Glomerular visceral epithelial cell (primary cell): ENCODE measurements around the gene ETV6.

Source experiments
- DNase-seq: peaks from one replicate; pipeline ENCODE4 v3.0.0-alpha.2; 2016; ENCODE audit errors: extremely low spot score

The ETV6 gene

DNA sequence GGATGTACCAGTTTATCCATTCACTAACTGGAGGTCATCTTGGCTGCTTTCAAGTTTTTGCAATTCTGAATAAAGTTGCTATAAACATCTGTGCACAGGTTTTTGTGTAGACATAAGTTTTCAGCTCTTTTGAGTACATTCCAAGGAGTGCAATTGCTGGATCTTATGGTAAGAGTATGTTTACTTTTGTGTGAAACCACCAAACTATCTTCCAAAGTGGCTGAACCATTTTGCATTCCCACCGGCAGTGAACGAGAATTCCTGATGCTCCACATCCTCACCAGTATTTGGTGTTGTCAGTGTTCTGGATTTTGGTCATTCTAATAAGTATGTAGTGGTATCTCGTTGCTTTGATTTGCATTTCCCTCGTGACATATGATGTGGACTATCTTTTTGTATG lies 270.8 kb downstream of the ETV6 start:
- no peak for DNase-seq

DNA sequence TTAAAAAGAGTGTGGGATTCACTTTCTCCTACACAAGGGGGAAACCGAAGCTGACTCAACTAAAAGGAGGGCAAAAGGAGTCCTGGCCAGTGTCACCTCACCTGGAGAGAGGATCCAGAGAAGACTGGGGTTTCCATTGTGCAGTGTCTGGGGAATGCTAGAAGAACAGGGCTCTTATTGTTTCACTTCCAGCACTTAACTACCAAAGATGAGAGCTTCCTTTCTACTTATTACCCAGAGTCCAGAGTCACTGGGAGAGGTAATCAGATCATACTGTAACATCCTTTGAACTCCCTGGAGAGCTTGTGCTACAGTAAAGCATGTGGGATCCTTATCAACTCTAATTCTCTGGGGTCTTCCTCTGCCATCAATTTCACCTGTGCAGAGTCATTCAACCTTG lies 272.9 kb downstream of the ETV6 start:
- DNase-seq: no peak

DNA sequence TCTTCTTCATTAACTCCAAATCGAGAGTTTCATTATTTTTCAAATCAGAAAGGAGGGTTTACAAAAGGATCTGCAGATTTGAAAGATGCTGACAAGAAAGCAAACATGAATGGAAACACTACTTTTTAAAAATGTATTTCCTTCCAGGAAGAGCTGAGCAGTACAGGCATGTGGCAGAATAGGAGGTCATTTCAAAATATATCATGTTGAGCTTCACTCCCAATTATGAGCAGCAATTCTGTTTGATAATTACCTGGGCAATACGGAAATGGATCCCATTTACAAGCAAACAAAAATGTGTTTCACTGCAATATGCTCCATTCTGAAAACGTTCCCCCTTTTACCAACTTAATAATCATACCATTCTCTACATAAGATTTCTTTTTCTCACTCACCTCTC lies 273.6 kb downstream of the ETV6 start:
- no peak for DNase-seq

DNA sequence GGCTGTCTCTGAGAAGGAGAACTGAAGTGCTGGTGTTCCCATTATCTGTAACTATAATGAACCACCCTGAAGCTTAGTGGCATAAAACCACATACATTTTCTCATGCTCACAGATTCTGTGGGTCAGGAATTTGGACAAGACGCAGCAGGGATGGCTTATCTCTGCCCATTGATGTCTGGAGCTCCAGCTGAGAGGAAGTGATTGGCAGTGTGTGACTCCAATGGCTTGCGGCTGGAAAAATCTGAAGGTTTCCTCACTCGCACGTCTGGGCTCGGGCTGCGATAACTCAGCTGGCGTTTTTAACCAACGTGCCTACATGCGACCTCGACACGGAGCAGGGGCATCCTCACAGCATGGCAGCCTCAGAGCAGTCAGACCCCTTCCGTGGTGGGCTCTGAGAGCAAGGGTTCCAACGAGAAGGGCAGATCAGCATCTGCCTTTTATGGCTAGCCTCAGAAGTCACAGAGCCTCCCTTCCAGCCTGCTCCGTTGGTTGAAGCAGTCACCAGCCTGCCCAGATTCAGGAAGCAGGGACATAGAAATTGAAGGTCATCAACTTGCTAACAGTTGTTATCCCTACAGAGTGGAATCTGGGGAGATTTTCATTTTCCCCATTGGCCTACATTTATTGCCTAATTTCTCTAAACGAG lies 277.9 kb downstream of the ETV6 start:
- no peak for DNase-seq

DNA sequence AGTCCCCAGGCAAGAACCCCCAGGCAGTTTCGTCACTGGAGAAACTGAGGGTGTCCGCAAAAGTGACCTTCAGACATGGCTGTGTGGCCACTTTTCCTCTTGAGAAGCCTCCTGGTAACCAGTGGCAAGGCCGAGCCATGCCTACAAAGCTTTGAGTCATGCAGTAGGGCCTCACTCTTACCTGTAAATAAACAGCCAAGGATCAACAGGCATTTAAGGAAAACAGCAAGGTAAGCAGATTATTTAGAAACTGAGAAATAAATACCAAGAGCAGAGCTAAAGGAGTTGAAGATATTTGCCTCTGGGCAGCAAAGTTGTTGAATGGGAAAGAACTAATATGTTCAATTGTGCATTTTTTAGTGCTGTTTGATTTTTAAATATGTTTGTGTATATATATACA lies 280.2 kb downstream of the ETV6 start:
- no peak for DNase-seq

DNA sequence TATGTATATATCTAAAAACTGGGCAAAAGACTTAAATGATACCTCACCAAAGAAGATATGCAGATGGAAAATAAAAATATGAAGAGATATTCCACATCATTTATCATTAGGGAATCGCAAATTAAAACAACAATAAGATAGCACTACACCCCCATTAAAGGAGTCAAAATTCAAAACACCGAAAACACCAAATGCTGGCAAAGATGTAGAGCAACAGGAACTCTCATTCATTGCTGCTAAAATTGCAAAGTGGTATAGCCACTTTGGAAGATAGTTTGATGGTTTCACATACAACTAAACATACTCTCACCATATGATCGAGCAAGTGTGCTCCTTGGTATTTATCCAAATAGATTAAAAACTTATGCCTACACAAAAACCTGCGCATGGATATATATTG lies 289.7 kb downstream of the ETV6 start:
- no peak for DNase-seq

DNA sequence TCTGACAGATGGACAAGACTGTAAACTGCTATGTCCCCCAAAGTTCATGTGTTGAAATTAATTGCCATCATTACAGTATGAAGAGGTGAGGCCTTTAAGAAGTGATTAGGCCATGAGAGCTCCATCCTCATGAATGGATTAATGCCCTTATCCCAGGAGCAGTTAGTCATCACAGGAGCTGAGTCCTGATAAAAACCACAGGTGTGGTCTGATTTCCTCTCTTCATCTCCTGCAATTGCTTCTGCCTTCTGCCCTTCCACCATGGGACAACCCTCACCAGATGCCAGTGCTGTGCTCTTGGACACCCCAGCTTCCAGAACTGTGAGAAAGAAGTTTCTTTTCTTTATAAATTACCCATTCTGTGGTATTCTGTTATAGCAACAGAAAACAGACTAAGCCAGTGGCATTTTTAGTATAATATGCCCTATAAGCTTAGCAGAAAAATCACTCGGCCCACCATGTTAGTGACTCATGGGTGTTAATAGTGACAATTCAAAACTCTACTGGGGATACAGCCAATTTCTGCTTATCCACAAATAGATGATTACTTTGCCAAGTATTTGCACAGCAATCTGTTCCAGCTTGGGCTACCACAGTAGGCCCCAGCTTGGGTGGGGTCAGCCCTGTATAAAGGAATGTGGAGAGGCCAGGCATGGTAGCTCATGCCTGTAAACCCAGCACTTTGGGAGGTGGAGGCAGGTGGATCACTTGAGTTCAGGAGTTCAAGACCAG lies 292.3 kb downstream of the ETV6 start:
- DNase-seq: peak; percentile 71

DNA sequence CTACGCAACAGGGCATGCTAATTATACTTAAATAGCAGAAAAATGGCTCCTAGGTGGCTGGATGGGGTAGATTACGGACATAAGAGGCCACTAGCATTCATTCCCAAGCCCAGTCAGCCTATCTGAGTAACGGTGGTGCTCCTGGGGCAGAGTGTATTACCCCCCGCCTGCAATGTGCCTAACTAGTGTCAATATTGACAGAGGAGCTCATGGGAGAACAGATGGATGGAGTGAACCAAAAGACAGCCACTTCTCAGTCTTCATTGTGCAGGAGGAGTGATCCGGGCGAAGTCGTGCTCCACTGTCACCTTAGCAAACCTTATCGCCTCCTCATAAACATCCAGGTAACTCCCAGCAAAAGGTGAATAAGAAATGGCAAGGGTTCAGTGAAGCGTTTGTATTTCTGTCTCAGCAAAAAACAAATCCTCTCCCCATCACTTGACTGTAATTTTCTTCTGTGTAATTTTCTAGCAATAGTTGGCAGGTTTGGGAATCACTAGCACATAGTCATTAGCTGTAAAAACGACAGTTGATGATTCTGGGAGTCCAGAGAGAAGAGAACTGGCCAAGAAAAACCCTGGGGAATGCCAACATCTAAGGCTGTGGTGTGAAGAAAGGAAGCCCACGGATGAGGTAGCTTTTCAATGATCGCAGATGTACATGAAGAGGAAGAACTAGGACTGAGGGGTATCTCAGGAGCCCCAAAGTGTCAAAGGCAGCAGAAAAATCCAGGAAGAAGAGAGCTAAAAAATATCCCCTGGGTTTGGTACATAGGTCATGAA lies 294.6 kb downstream of the ETV6 start:
- DNase-seq: no peak
